ENCODE measurements around the gene CAMK1G. TPM values are rescaled to one million over a fixed set of nuclear protein-coding genes. Genes with fewer than 3 reads are reported as not detected.

The CAMK1G gene
- total and polyA plus RNA-seq, 2 donors (not counting 3 experiments of a cell fraction or from before 2014, with no cell fraction given), result not detected

DNA sequence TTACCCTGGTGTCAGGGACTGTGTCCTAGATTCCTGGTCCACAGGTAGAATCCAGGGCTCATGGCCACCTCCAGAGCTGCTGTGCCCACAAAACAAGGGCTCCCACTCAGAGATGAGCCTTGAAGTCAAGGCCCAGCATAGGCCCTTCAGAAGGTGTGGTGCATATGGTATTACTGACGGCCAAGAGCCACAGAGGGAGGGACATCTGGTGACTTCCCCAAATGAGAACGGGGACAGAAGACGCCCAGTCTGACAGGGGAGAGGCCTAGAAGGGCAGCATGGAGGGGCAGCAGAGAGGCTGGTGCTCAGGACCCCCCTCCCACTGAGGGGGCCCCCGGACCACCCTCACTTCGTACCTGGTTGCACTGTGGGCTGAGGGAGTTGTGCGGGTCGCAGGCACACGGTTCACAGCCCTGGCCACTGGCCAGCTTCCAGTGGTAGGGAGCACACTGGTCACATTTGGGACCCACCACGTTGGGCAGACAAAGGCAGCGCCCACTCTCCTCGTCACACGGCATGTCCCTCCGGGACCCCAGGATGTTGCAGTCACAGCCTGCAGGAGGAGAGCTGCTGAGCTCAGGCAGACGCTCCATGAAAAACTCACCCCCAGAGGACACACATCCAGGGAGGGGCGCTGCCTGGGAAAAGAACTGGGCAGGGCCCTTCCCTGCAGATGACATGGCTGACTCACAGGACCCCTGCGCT, 43.7 kb downstream of the CAMK1G start:
- Histone ChIP-seq H3K9ac (replicated peaks; ENCODE audit: extremely low read depth, insufficient read depth, low read length) (no peak overlapping the region), H3K27me3 (ENCODE audit: control insufficient read depth in 2 of 2, insufficient read depth in 2 of 2, low read length in 2 of 2) (no peaks in the 10 kb centered on the region), H3K79me2 (ENCODE audit: control insufficient read depth, insufficient read depth, low read length) (no peaks in the 10 kb centered on the region), H4K20me1 (replicated peaks; ENCODE audit: control insufficient read depth, extremely low read depth, insufficient read depth, low read length) (no peaks in the 10 kb centered on the region), H2AFZ (ENCODE audit: low read depth, low read length) (no peak overlapping the region), H3K4me1 (ENCODE audit: control insufficient read depth, extremely low read depth, insufficient read depth, low read length) (no peaks in the 10 kb centered on the region), H3K36me3 (ENCODE audit: control insufficient read depth in 2 of 2, extremely low read depth in 1 of 2, insufficient read depth in 2 of 2, low read length in 2 of 2) (no peaks in the 10 kb centered on the region), H3K4me2 (ENCODE audit: insufficient read depth, low read length) (no peak overlapping the region), H3K4me3 (replicated peaks in 1 of 3; ENCODE audit: insufficient read depth in 1 of 3, low read depth in 1 of 3, low read length in 3 of 3) (no peak overlapping the region), H3K27ac (ENCODE audit: insufficient read depth, low read depth, low read length) (no peak overlapping the region), H3K9me1 (replicated peaks; ENCODE audit: control insufficient read depth, extremely low read depth, insufficient read depth, low read length) (no peaks in the 10 kb centered on the region), H3K9me3 (replicated peaks; ENCODE audit: control insufficient read depth, insufficient read depth, low read length) (no peaks in the 10 kb centered on the region)
- DNase-seq (ENCODE audit: low read depth, low spot score) (no peak), FAIRE-seq (no peak)
- BruUV-seq (replicated peaks), result no TSS peak
- dilution Hi-C loops (cut with MboI; ENCODE audit: extremely low pct_ligation_motif_present, low sequenced_read_pairs), result no loop called here
- intact Hi-C loops (cut with micrococcal nuclease), result loop anchor here (1.0 to 5.0 kb wide), 6 partner anchors 25 to 120 kb away; no protein-coding TSS in a partner anchor
- POLR2A ChIA-PET, result interaction anchor here (0.6 kb wide), 1 partner anchor 16 kb away, joined by 3 read pairs; no protein-coding TSS in a partner anchor
- TF ChIP-seq GATA2 (IDR thresholded peaks at IDR 0.05; ENCODE audit: insufficient read depth, insufficient read length, low read depth, low read length) (no peak), POLR2AphosphoS5 (IDR thresholded peaks at IDR 0.05; ENCODE audit: insufficient read depth, low read depth, low read length) (no peak), FOS (IDR thresholded peaks at IDR 0.05; ENCODE audit: borderline replicate concordance, insufficient read depth, low read length) (no peak), MYC (IDR thresholded peaks at IDR 0.05; ENCODE audit: low read depth, low read length) (no peak), JUN (IDR thresholded peaks at IDR 0.05; ENCODE audit: borderline replicate concordance, insufficient read depth, insufficient read length, low read depth) (no peak), POLR2A (IDR thresholded peaks at IDR 0.05; ENCODE audit: low read depth, low read length) (no peak), EZH2 (IDR thresholded peaks at IDR 0.05; ENCODE audit: borderline replicate concordance, low read depth, low read length, severe bottlenecking) (no peak)
- TF ChIP-seq, protein P1, sequence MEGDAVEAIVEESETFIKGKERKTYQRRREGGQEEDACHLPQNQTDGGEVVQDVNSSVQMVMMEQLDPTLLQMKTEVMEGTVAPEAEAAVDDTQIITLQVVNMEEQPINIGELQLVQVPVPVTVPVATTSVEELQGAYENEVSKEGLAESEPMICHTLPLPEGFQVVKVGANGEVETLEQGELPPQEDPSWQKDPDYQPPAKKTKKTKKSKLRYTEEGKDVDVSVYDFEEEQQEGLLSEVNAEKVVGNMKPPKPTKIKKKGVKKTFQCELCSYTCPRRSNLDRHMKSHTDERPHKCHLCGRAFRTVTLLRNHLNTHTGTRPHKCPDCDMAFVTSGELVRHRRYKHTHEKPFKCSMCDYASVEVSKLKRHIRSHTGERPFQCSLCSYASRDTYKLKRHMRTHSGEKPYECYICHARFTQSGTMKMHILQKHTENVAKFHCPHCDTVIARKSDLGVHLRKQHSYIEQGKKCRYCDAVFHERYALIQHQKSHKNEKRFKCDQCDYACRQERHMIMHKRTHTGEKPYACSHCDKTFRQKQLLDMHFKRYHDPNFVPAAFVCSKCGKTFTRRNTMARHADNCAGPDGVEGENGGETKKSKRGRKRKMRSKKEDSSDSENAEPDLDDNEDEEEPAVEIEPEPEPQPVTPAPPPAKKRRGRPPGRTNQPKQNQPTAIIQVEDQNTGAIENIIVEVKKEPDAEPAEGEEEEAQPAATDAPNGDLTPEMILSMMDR (IDR thresholded peaks at IDR 0.05; ENCODE audit: extremely low read depth in 1 of 2, insufficient read depth in 1 of 2, low read depth in 1 of 2, low read length in 2 of 2), result no peak
- TF ChIP-seq, protein P2, sequence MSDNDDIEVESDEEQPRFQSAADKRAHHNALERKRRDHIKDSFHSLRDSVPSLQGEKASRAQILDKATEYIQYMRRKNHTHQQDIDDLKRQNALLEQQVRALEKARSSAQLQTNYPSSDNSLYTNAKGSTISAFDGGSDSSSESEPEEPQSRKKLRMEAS (IDR thresholded peaks at IDR 0.05; ENCODE audit: insufficient read depth, insufficient read length), result no peak
- CTCF ChIA-PET, result interaction anchor here (0.6 to 10.2 kb wide), 36 partner anchors 9 to 122 kb away, joined by 3 to 119 read pairs (median 5); partner anchors contain the start of genes CAMK1G, G0S2 and LAMB3

Data from endothelial cell of umbilical vein (primary cell).